Uterus (tissue), 2 donors: ENCODE results near the gene CD3G.

Experiments
- CTCF ChIP-seq, 4 experiments: fragments of 200-600 bp in 2 of 4; fragments of 450-650 bp in 2 of 4; sonication (generic) in 2 of 4; IDR thresholded peaks; one replicate each; pipeline ENCODE4 v1.5.1; 2016 to 2019; ENCODE audit warnings: antibody characterized with exemption in 4 of 4, mild to moderate bottlenecking in 2 of 4, moderate library complexity in 1 of 4
- POLR2A ChIP-seq, 2 donors: fragments of 450-650 bp; IDR thresholded peaks; one replicate each; pipeline ENCODE4 v1.6.1; 2016; ENCODE audit warnings: antibody characterized with exemption in 2 of 2, mild to moderate bottlenecking in 1 of 2, moderate library complexity in 1 of 2

- no peak for TF ChIP-seq CTCF (IDR thresholded peaks at IDR 0.05)
- TF ChIP-seq POLR2A (IDR thresholded peaks at IDR 0.05): no peak
These were observed 15.4 kb upstream of the CD3G start for GRCh38 chr11:118328745-118329144.
